Parathyroid adenoma (tissue), 2 donors: Measurements from ENCODE around the gene FSTL4.

ENCODE experiments used
- H2AFZ ChIP-seq: fragments of 300-600 bp; sonication (generic); one replicate; pipeline ENCODE4 v1.7.0; 2017; ENCODE audit warnings: antibody characterized with exemption, mild to moderate bottlenecking
- H3K27ac ChIP-seq: fragments of 300-600 bp; sonication (generic); one replicate; pipeline ENCODE4 v1.7.0; 2017
- H3K27me3 ChIP-seq: fragments of 300-600 bp; sonication (generic); one replicate; pipeline ENCODE4 v1.7.0; 2017; ENCODE audit warnings: low read length; ENCODE audit not compliant: control insufficient read depth, insufficient read depth
- H3K36me3 ChIP-seq: fragments of 300-600 bp; sonication (generic); one replicate; pipeline ENCODE4 v1.7.0; 2017; ENCODE audit warnings: low read length; ENCODE audit not compliant: control insufficient read depth, insufficient read depth
- H3K4me1 ChIP-seq: fragments of 300-600 bp; sonication (generic); one replicate; pipeline ENCODE4 v1.7.0; 2017; ENCODE audit warnings: control low read depth
- H3K4me2 ChIP-seq: fragments of 300-600 bp; sonication (generic); one replicate; pipeline ENCODE4 v1.7.0; 2017; ENCODE audit warnings: low read length
- H3K4me3 ChIP-seq: fragments of 300-600 bp; sonication (generic); one replicate; pipeline ENCODE4 v1.7.0; 2017; ENCODE audit warnings: low read depth, low read length
- H3K79me2 ChIP-seq: fragments of 300-600 bp; sonication (generic); one replicate; pipeline ENCODE4 v1.7.0; 2017; ENCODE audit warnings: control low read depth
- H3K9ac ChIP-seq: fragments of 300-600 bp; sonication (generic); one replicate; pipeline ENCODE4 v1.7.0; 2017; ENCODE audit warnings: mild to moderate bottlenecking
- H3K9me3 ChIP-seq: fragments of 300-600 bp; sonication (generic); one replicate; pipeline ENCODE4 v1.7.0; 2017; ENCODE audit warnings: low read length; ENCODE audit not compliant: control insufficient read depth
- TF ChIP-seq, protein P1 (sequence below): fragments of 300-600 bp; sonication (generic); IDR thresholded peaks from one replicate; pipeline ENCODE4 v1.7.0; 2017; ENCODE audit warnings: antibody characterized with exemption, mild to moderate bottlenecking
- donor health status: primary hyperparathyroidism.

The FSTL4 gene

DNA sequence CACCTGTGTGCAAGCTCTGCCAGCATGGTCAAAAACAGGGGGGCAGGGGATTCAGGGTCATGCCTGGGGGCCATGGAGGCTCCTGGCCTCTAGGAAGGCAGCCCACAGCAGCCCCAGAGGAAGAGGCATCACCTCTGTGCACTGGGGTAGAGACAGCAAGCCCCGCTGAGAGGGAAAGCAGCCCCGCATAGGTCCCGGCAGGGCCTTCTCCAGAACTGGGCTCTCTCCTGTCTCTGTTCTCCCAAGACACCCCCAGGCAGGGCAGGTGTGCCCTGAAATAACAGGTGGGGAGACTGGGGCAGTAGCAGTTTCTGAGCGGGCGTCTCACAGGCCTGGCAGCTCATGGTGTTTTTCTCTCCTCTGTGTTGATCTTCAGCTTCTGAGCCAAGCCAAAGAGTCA lies 281.4 kb downstream of the FSTL4 start:
- Histone ChIP-seq H2AFZ (no peak overlapping the region), H3K27me3 (no peaks in the 10 kb centered on the region), H3K9ac (no peak overlapping the region), H3K36me3 (no peaks in the 10 kb centered on the region), H3K4me1 (no peaks in the 10 kb centered on the region), H3K27ac (no peak overlapping the region), H3K9me3 (no peaks in the 10 kb centered on the region), H3K79me2 (no peaks in the 10 kb centered on the region), H3K4me3 (no peak overlapping the region), H3K4me2 (no peak overlapping the region)
- TF ChIP-seq, protein P1, sequence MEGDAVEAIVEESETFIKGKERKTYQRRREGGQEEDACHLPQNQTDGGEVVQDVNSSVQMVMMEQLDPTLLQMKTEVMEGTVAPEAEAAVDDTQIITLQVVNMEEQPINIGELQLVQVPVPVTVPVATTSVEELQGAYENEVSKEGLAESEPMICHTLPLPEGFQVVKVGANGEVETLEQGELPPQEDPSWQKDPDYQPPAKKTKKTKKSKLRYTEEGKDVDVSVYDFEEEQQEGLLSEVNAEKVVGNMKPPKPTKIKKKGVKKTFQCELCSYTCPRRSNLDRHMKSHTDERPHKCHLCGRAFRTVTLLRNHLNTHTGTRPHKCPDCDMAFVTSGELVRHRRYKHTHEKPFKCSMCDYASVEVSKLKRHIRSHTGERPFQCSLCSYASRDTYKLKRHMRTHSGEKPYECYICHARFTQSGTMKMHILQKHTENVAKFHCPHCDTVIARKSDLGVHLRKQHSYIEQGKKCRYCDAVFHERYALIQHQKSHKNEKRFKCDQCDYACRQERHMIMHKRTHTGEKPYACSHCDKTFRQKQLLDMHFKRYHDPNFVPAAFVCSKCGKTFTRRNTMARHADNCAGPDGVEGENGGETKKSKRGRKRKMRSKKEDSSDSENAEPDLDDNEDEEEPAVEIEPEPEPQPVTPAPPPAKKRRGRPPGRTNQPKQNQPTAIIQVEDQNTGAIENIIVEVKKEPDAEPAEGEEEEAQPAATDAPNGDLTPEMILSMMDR, result no peak

DNA sequence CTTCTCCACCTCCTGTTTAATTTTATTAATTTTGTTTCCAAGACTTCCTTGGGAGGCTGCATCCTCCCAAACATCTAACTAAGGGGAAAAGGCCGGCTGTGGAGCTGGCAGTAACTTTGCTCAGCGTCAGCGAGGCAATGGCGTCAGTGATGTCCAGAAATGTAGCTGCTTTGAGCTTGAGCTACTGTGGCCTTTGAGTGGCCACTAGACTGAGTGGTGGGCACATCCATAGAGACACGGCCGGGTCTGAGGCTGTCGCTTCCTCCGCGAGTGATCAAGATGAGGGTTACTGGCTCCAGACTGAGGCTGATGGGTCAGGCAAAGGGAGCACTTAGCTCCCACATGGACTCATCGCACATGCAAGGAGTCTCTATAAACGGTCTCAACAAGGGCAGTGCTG lies 283.5 kb downstream of the FSTL4 start:
- H3K79me2 ChIP-seq, result no peaks in the 10 kb centered on the region
- no peaks in the 10 kb centered on the region for H3K36me3 ChIP-seq
- H3K9ac ChIP-seq, result no peak overlapping the region
- H3K4me1 ChIP-seq, result no peaks in the 10 kb centered on the region
- no peak overlapping the region for H3K4me2 ChIP-seq
- H3K27me3 ChIP-seq, result no peaks in the 10 kb centered on the region
- no peak overlapping the region for H3K27ac ChIP-seq
- TF ChIP-seq, protein P1, result no peak
- H3K9me3 ChIP-seq, result no peaks in the 10 kb centered on the region
- H3K4me3 ChIP-seq, result no peak overlapping the region
- no peak overlapping the region for H2AFZ ChIP-seq

DNA sequence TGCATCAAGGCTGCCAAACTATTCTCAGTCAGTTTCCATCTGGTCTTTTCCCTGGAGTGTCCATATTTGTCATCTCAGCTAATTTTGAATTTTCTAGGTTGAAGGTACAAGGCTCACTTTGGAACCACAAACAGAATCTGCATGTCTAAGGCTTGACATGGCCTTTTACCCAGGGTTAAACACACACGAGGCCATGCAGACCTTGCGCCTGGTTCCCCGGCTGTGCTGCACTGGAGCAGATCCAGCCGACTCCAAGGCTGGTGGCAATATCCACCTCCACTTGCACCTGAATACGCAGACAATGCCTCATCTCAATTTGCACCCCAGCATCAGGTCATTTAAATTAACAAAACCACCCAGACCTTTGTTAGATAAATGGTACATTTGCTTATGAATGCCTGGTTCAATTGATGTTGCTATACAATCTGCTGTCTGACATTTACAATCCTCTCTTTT lies 284.4 kb downstream of the FSTL4 start:
- Histone ChIP-seq H3K79me2 (no peaks in the 10 kb centered on the region), H3K27ac (no peak overlapping the region), H3K4me2 (no peak overlapping the region), H2AFZ (no peak overlapping the region), H3K36me3 (no peaks in the 10 kb centered on the region), H3K9me3 (no peaks in the 10 kb centered on the region), H3K4me1 (no peaks in the 10 kb centered on the region), H3K9ac (no peak overlapping the region), H3K4me3 (no peak overlapping the region), H3K27me3 (no peaks in the 10 kb centered on the region)
- TF ChIP-seq, protein P1, result no peak

DNA sequence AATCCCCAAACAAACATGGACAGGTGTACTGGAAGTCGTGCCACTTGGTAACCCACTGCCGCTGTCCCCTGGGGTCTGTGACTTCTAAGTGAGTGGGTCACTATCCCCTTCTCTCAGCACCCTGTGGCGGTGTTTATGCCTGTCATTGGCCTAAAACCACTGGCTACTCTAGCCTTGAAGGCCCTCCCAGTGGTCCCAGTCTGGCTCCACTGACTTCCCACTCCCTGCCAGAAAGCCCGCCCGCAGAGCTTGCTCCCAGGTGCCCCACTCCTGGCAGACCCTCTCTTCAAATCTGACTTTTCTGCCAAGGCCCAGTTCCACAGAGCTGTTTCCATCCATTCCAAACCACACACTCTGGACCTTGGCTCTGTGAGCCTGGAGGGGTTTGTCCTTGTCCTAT lies 286.0 kb downstream of the FSTL4 start:
- Histone ChIP-seq H3K79me2 (no peaks in the 10 kb centered on the region), H3K4me2 (no peak overlapping the region), H3K4me1 (no peaks in the 10 kb centered on the region), H3K9me3 (no peaks in the 10 kb centered on the region), H2AFZ (no peak overlapping the region), H3K27ac (no peak overlapping the region), H3K27me3 (no peaks in the 10 kb centered on the region), H3K36me3 (no peaks in the 10 kb centered on the region), H3K9ac (no peak overlapping the region), H3K4me3 (no peak overlapping the region)
- TF ChIP-seq, protein P1, result no peak

DNA sequence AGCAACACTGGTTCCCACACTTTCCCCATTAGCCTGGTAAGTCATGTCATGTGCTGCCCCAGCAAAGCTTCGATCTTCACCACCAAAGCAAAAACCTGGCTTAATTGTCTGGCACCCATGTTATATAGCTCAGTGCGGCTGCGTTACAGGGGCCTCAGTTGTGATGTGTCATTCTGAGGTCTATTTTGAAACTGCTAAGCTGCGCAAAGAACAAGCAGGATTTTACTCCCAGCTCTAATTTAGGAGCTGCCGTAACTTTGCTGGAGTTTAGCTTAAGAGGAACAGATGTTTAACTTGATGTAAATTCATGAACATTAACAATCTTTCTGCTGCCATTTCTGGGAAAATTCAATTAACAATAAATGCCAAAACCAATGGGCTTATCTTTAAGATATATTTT lies 286.5 kb downstream of the FSTL4 start:
- no peak overlapping the region for H3K9ac ChIP-seq

More for the DNA sequence above, 286.5 kb downstream of the FSTL4 start:
- no peaks in the 10 kb centered on the region for H3K4me1 ChIP-seq
- H3K4me2 ChIP-seq, result no peak overlapping the region
- no peak overlapping the region for H3K4me3 ChIP-seq
- no peak overlapping the region for H3K27ac ChIP-seq
- no peak overlapping the region for H2AFZ ChIP-seq
- no peaks in the 10 kb centered on the region for H3K27me3 ChIP-seq
- H3K9me3 ChIP-seq, result no peaks in the 10 kb centered on the region
- TF ChIP-seq, protein P1, result no peak
- no peaks in the 10 kb centered on the region for H3K79me2 ChIP-seq
- no peaks in the 10 kb centered on the region for H3K36me3 ChIP-seq
